Left lobe of liver (tissue), 2 donors: ENCODE results near the gene LIMCH1. TPM values are rescaled to one million over a fixed set of nuclear protein-coding genes. Genes with fewer than 3 reads are reported as not detected.
"Not testable (repeated sequence)": the region's sequence is repeated elsewhere in the genome, so short reads cannot be mapped to it uniquely, and the experiment has no call there.

ENCODE experiments used
- ATAC-seq: fragments of 200-7000 bp; cut with Tn5 transposase; one replicate; pipeline ENCODE4 v1.9.1; 2020; ENCODE audit warnings: mild to moderate bottlenecking, moderate library complexity
- DNase-seq: peaks from one replicate; pipeline ENCODE4 v3.0.0-alpha.2; 2020; ENCODE audit warnings: low spot score
- total RNA-seq: library from RNA; stranded (reverse); gene quantifications from one replicate; pipeline ENCODE4 v1.2.1, GENCODE V29; 2021
- donor health status: DM: no; HTN: no; CAD: no; lungs with moderate emphysema.
- donor health status: DM: no; HTN: yes; CAD: no.

Gene LIMCH1
- total RNA-seq, 1 donor from 2014 or later = 9.8 TPM

GRCh38 chr4:41670982-41671381 is 133.0 kb downstream of the LIMCH1 start:
- ATAC-seq = peak; percentile 32
- no peak for DNase-seq

- ATAC-seq (no peak), DNase-seq (no peak)
Observed at GRCh38 chr4:41678086-41678816, 140.3 kb downstream of the LIMCH1 start.

- no peak for ATAC-seq
- DNase-seq = no peak
Observed at GRCh38 chr4:41678951-41679350, 141.0 kb downstream of the LIMCH1 start.

GRCh38 chr4:41679991-41680390 is 142.0 kb downstream of the LIMCH1 start:
- no peak for ATAC-seq

GRCh38 chr4:41681054-41681453 is 143.1 kb downstream of the LIMCH1 start:
- DNase-seq (no peak), ATAC-seq (no peak)

More at GRCh38 chr4:41679991-41680390, 142.0 kb downstream of the LIMCH1 start:
- no peak for DNase-seq

GRCh38 chr4:41683326-41683725 is 145.4 kb downstream of the LIMCH1 start:
- ATAC-seq = no peak
- no peak for DNase-seq

- DNase-seq (no peak), ATAC-seq (no peak)
Observed at GRCh38 chr4:41686893-41687292, 148.9 kb downstream of the LIMCH1 start.

GRCh38 chr4:41687971-41688370 is 150.0 kb downstream of the LIMCH1 start:
- DNase-seq = no peak

GRCh38 chr4:41692717-41693345 is 154.9 kb downstream of the LIMCH1 start:
- ATAC-seq = peak; percentile 99
- DNase-seq = peak; percentile 59

More at GRCh38 chr4:41687971-41688370, 150.0 kb downstream of the LIMCH1 start:
- ATAC-seq = no peak

GRCh38 chr4:41693629-41694028 is 155.7 kb downstream of the LIMCH1 start:
- peak; percentile 61 for ATAC-seq
- DNase-seq = no peak

GRCh38 chr4:41696131-41696530 is 158.2 kb downstream of the LIMCH1 start:
- no peak for DNase-seq
- ATAC-seq = no peak

- ATAC-seq (no peak), DNase-seq (no peak)
Observed at GRCh38 chr4:41696763-41697162, 158.8 kb downstream of the LIMCH1 start.

- DNase-seq (no peak), ATAC-seq (no peak)
Observed at GRCh38 chr4:41701983-41702382, 164.0 kb downstream of the LIMCH1 start.

GRCh38 chr4:41702770-41703169 is 164.8 kb downstream of the LIMCH1 start:
- ATAC-seq (no peak), DNase-seq (no peak)

- ATAC-seq = no peak
Observed at GRCh38 chr4:41703785-41704184, 165.8 kb downstream of the LIMCH1 start.

GRCh38 chr4:41709844-41710481 is 172.0 kb downstream of the LIMCH1 start:
- DNase-seq (no peak), ATAC-seq (no peak)

More at GRCh38 chr4:41703785-41704184, 165.8 kb downstream of the LIMCH1 start:
- DNase-seq = no peak

- not testable (repeated sequence) for DNase-seq, ATAC-seq
Observed at GRCh38 chr4:41711654-41712053, 173.7 kb downstream of the LIMCH1 start.

GRCh38 chr4:41712425-41712824 is 174.5 kb downstream of the LIMCH1 start:
- DNase-seq (no peak), ATAC-seq (no peak)

- no peak for ATAC-seq
Observed at GRCh38 chr4:41713768-41714167, 175.8 kb downstream of the LIMCH1 start.

GRCh38 chr4:41714364-41715000 is 176.5 kb downstream of the LIMCH1 start:
- ATAC-seq = no peak
- no peak for DNase-seq

More at GRCh38 chr4:41713768-41714167, 175.8 kb downstream of the LIMCH1 start:
- no peak for DNase-seq

- ATAC-seq (no peak), DNase-seq (no peak)
Observed at GRCh38 chr4:41715155-41715554, 177.2 kb downstream of the LIMCH1 start.
